Measurements from ENCODE around the gene MAPT. TPM values are rescaled to one million over a fixed set of nuclear protein-coding genes. Genes with fewer than 3 reads are reported as not detected.

MAPT gene
- total RNA-seq, 4 donors from 2014 or later = 70.3 to 120 (median 82.8) TPM

DNA sequence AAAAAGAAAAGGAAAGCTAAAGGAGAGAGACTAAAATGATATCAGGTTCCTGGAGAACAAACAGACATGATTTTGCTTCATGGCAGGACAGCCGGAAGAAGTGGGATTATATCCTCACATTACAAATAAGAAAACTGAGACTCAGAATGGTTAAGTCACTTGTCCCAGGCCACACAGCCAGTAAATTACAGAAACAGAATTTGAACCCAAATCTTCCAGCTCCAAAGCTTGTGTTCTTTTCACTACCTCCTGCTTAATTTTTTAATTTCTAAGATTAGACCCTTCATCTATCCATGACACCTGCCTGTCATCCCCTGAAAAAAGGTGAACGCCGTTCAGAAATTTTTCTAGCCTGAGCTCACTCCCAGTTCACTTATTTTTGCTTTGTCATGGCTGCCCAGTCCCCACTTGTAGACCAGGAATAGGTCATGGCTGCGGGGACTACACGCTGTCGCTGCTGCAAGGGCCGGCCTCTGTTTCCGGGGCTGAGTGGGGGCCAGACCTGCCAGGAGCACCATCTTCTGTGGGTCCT is 36.1 kb downstream of the MAPT start:
- Histone ChIP-seq H3K27ac (peak overlapping the region; percentile 76 to 82 (median 77)), H3K4me3 (peak overlapping the region in 1 of 4 donors; percentile 27), H3K27me3 (no peaks in the 10 kb centered on the region), H3K4me1 (peaks cover 21 to 26% of the 10 kb centered on the region in 2 donors), H3K9me3 (no peaks in the 10 kb centered on the region), H3K36me3 (no peaks in the 10 kb centered on the region)
- peak; percentile 49 to 67 for ATAC-seq
- in situ Hi-C loops (cut with MboI; ENCODE audit: low sequenced_read_pairs in 4 of 4) (no loop called here), intact Hi-C loops (cut with DNase I; ENCODE audit: low total_unique reads) (no loop called here)
- TF ChIP-seq POLR2A (IDR thresholded peaks at IDR 0.05) = no peak
- TF ChIP-seq, protein P1, sequence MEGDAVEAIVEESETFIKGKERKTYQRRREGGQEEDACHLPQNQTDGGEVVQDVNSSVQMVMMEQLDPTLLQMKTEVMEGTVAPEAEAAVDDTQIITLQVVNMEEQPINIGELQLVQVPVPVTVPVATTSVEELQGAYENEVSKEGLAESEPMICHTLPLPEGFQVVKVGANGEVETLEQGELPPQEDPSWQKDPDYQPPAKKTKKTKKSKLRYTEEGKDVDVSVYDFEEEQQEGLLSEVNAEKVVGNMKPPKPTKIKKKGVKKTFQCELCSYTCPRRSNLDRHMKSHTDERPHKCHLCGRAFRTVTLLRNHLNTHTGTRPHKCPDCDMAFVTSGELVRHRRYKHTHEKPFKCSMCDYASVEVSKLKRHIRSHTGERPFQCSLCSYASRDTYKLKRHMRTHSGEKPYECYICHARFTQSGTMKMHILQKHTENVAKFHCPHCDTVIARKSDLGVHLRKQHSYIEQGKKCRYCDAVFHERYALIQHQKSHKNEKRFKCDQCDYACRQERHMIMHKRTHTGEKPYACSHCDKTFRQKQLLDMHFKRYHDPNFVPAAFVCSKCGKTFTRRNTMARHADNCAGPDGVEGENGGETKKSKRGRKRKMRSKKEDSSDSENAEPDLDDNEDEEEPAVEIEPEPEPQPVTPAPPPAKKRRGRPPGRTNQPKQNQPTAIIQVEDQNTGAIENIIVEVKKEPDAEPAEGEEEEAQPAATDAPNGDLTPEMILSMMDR (IDR thresholded peaks at IDR 0.05 in 4 of 5, conservative IDR thresholded peaks at IDR 0.05 in 1 of 5) = no peak
- no peak for DNase-seq

DNA sequence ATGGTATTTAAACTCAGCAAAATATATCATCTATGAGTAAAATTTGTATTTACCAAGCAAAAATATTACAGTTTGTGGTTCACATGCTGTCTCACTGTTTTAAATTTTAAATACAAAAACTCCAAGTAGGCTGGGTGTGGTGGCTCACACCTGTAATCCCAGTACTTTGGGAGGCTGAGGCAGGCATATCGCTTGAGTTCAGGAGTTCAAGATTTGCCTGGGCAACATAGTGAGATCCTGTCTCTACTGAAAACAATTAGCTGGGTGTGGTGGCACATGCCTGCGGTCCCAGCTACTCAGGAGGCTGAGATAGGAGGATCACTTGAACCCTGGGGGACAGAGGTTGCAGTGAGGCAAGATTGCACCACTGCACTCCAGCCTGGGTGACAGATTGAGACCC is 37.3 kb downstream of the MAPT start:
- no peaks in the 10 kb centered on the region for H3K27me3 ChIP-seq
- in situ Hi-C loops (cut with MboI; ENCODE audit: low sequenced_read_pairs in 4 of 4) (no loop called here), intact Hi-C loops (cut with DNase I; ENCODE audit: low total_unique reads) (no loop called here)
- peak overlapping the region in 3 of 4 donors; percentile 18 to 82 (median 78) for H3K27ac ChIP-seq
- no peaks in the 10 kb centered on the region for H3K36me3 ChIP-seq
- H3K4me1 ChIP-seq = peaks cover 30 to 37% of the 10 kb centered on the region in 2 donors
- TF ChIP-seq, protein P1 (IDR thresholded peaks at IDR 0.05 in 4 of 5, conservative IDR thresholded peaks at IDR 0.05 in 1 of 5) = no peak
- no peak for TF ChIP-seq POLR2A (IDR thresholded peaks at IDR 0.05)
- DNase-seq = no peak
- no peaks in the 10 kb centered on the region for H3K9me3 ChIP-seq
- no peak overlapping the region for H3K4me3 ChIP-seq
- no peak for ATAC-seq

- TF ChIP-seq POLR2A (IDR thresholded peaks at IDR 0.05) = no peak
- TF ChIP-seq, protein P1 (IDR thresholded peaks at IDR 0.05 in 4 of 5, conservative IDR thresholded peaks at IDR 0.05 in 1 of 5) = no peak
- in situ Hi-C loops (cut with MboI; ENCODE audit: low sequenced_read_pairs in 4 of 4) (no loop called here), intact Hi-C loops (cut with DNase I; ENCODE audit: low total_unique reads) (no loop called here)
- no peaks in the 10 kb centered on the region for H3K9me3 ChIP-seq
- peaks cover 41 to 45% of the 10 kb centered on the region in 2 donors for H3K4me1 ChIP-seq
- DNase-seq (no peak), ATAC-seq (no peak)
- peak overlapping the region in 3 of 4 donors; percentile 5 to 82 (median 64) for H3K27ac ChIP-seq
- H3K27me3 ChIP-seq = no peaks in the 10 kb centered on the region
- no peak overlapping the region for H3K4me3 ChIP-seq
- no peaks in the 10 kb centered on the region for H3K36me3 ChIP-seq
Observed at GRCh38 chr17:45934044-45934979, 40.0 kb downstream of the MAPT start.

DNA sequence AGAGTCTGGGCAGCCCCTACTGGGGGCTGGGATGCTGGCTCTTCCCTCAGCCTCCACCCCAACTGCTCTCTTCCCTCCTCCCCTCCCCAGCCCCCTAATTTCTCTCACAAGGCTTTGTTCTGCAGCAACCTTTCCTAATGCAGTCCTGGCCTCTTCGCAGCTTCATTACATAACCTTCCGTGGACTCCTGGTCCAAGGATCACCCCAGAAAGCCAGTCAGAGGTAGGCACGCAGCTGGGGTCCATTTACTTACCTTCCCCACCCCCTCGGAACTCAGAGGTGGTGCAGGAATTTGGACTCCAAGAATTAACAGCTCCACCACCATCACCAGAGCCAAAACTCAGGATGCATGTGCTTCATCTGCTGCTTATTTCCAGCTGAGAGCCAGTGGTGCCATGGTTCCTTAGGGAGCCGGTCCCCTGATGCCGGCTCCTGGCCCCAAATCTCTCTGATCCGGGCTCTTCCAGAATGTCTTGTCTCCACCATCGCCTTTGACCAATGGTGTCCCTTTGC is 40.9 kb downstream of the MAPT start:
- Histone ChIP-seq H3K9me3 (no peaks in the 10 kb centered on the region), H3K4me1 (peaks cover 41 to 46% of the 10 kb centered on the region in 2 donors), H3K27ac (peak overlapping the region; percentile 49 to 82 (median 66)), H3K4me3 (no peak overlapping the region), H3K36me3 (no peaks in the 10 kb centered on the region), H3K27me3 (no peaks in the 10 kb centered on the region)
- TF ChIP-seq, protein P1 (IDR thresholded peaks at IDR 0.05 in 4 of 5, conservative IDR thresholded peaks at IDR 0.05 in 1 of 5) = no peak
- TF ChIP-seq POLR2A (IDR thresholded peaks at IDR 0.05) = no peak
- in situ Hi-C loops (cut with MboI; ENCODE audit: low sequenced_read_pairs in 4 of 4) (no loop called here), intact Hi-C loops (cut with DNase I; ENCODE audit: low total_unique reads) (no loop called here)
- ATAC-seq (no peak), DNase-seq (no peak)
